Skin epidermis (tissue), 12 donors: Measurements from ENCODE around the gene RUBCNL.

Experiments used
- H3K27ac ChIP-seq, 21 experiments: fragments of 200-600 bp; sonication (generic) in 11 of 21; one replicate each; pipeline ENCODE4 v1.5.0; 2020; ENCODE audit warnings: mild to moderate bottlenecking in 3 of 21, inconsistent platforms in 2 of 21, moderate library complexity in 2 of 21
- H3K4me3 ChIP-seq, 7 experiments: fragments of 200-600 bp; sonication (generic) in 2 of 7; one replicate each; pipeline ENCODE4 v1.5.0; 2020; ENCODE audit warnings: inconsistent platforms in 2 of 7, mild to moderate bottlenecking in 2 of 7, moderate library complexity in 1 of 7

RUBCNL gene

GRCh38 chr13:46315491-46316075, 71.5 kb downstream of the RUBCNL start:
- H3K4me3 ChIP-seq: no peak overlapping the region
- H3K27ac ChIP-seq: no peak overlapping the region

- H3K27ac ChIP-seq: no peak overlapping the region
- H3K4me3 ChIP-seq: no peak overlapping the region
Measured at GRCh38 chr13:46315036-46315435, 72.0 kb downstream of the RUBCNL start.

- Histone ChIP-seq H3K4me3 (no peak overlapping the region), H3K27ac (no peak overlapping the region)
Measured at GRCh38 chr13:46314587-46314986, 72.5 kb downstream of the RUBCNL start.

GRCh38 chr13:46313432-46314257, 73.4 kb downstream of the RUBCNL start:
- Histone ChIP-seq H3K27ac (no peak overlapping the region), H3K4me3 (no peak overlapping the region)

- peak overlapping the region in 1 of 21 experiments; percentile 11 for H3K27ac ChIP-seq
- no peak overlapping the region for H3K4me3 ChIP-seq
Measured at GRCh38 chr13:46313024-46313423, 74.0 kb downstream of the RUBCNL start.

GRCh38 chr13:46311217-46311616, 75.8 kb downstream of the RUBCNL start:
- no peak overlapping the region for H3K4me3 ChIP-seq
- H3K27ac ChIP-seq: no peak overlapping the region

GRCh38 chr13:46310066-46310465, 77.0 kb downstream of the RUBCNL start:
- Histone ChIP-seq H3K4me3 (no peak overlapping the region), H3K27ac (no peak overlapping the region)

GRCh38 chr13:46307554-46307953, 79.5 kb downstream of the RUBCNL start:
- H3K27ac ChIP-seq: no peak overlapping the region
- no peak overlapping the region for H3K4me3 ChIP-seq

GRCh38 chr13:46304546-46304945, 82.5 kb downstream of the RUBCNL start:
- no peak overlapping the region for H3K4me3 ChIP-seq
- H3K27ac ChIP-seq: no peak overlapping the region

- Histone ChIP-seq H3K4me3 (no peak overlapping the region), H3K27ac (peak overlapping the region in 1 of 21 experiments; percentile 24)
Measured at GRCh38 chr13:46303742-46304385, 83.2 kb downstream of the RUBCNL start.

GRCh38 chr13:46297361-46297811, 89.7 kb downstream of the RUBCNL start:
- no peak overlapping the region for H3K4me3 ChIP-seq
- peak overlapping the region in 7 of 21 experiments; percentile 43 to 89 (median 78) for H3K27ac ChIP-seq

- Histone ChIP-seq H3K27ac (peak overlapping the region in 14 of 21 experiments; percentile 29 to 89 (median 66)), H3K4me3 (no peak overlapping the region)
Measured at GRCh38 chr13:46296921-46297320, 90.1 kb downstream of the RUBCNL start.

GRCh38 chr13:46296115-46296822, 90.8 kb downstream of the RUBCNL start:
- Histone ChIP-seq H3K27ac (peak overlapping the region in 15 of 21 experiments; percentile 1 to 89 (median 64)), H3K4me3 (no peak overlapping the region)

GRCh38 chr13:46295491-46296114, 91.4 kb downstream of the RUBCNL start:
- Histone ChIP-seq H3K27ac (peak overlapping the region in 12 of 21 experiments; percentile 1 to 89 (median 70)), H3K4me3 (no peak overlapping the region)

- H3K4me3 ChIP-seq: no peak overlapping the region
- H3K27ac ChIP-seq: peak overlapping the region in 1 of 21 experiments; percentile 83
Measured at GRCh38 chr13:46293436-46293835, 93.6 kb downstream of the RUBCNL start.
